ENCODE results near the gene LPP.
"Not testable (repeated sequence)": the region's sequence is repeated elsewhere in the genome, so short reads cannot be mapped to it uniquely, and the experiment has no call there.

The LPP gene

DNA sequence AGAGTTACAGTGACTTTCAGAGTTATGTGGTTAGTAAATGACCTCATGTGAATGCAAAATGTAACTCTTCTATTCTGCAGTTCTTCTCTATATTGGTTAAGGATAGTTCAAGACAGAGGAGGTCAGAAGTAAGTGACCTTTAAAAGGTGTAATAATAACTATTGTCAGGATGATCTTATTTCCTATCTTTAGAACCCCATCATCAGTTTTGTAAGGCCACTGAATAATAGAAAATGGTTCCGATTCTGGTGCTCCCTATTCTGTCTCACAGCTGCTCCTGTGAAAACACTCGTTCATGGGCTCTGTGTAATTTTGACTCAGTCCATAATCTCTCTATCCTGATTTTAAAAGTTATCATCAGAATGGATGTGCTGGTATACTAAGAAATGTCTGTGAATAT lies 463.3 kb downstream of the LPP start:
- DNase-seq (ENCODE audit: low read depth in 2 of 2, low spot score in 1 of 2) = no peak

DNA sequence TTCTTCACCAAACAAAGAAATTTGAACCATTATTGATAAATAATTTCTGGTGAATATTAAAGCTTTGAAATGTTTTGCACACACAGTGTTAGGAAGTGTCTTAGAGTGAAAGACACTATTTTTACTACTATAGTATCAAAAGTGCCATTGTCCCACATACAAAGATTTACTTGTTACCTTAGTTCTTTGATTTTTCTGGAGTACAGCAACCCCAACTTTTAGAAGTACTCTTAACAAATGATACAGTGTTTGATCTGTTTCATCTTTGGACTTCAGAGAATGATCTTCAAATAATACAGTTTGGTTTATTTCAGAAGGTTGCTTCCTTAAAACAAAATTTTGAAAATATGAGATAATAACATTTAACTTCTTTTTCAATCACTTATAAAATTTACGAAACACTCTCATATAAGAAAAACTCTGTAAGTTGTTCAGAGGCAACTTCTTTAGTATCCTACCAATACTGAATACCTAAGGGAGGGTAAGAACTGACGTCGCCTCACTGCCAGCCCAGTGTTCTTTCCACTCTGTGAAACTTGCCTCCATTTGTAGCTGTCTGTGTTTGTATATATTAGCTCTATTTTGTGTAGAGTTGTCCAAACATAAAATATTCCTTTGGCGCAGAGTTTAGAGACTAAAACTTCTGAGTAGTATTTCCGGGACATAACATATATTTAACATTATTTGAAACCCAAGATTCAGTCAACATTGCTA lies 464.2 kb downstream of the LPP start:
- no peak for DNase-seq (ENCODE audit: low read depth in 2 of 2, low spot score in 1 of 2)

DNA sequence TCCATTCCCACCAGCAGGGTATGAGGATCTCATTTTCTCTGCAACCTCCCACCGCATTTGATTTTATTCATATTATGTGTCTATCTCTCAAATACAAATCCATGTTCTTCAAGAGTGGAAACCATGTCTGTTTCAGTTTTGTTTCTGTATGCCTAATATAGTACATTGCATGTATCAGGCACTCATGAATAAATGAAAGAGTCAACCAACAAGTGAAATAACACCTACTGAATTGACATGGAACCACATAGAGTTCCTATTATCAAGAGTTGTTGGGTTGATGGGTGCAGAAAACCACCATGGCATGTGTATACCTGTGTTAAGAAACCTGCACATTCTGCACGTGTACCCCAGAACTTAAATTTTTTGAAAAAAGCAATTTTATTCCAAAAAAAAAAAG lies 466.8 kb downstream of the LPP start:
- no peak for DNase-seq (ENCODE audit: low read depth in 2 of 2, low spot score in 1 of 2)

DNA sequence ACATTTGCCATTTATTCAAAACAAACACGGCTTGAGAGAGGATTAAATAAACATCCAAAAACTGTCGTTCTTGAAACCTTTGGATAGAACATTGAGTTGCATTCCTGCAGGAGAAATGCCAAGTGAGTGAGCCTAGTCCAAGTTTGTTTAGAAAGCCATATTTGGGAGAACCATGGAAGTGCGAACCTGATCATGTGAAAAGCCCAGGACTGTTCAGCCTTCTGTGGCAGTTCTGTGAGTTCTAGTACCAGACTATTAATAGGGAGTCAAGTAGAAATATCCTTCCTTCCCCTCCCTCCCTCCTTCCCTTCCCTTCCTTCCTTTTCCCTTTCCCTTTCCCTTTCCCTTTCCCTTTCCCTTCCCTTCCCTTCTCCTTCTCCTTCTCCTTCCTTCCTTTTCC lies 470.4 kb downstream of the LPP start:
- DNase-seq (ENCODE audit: low read depth in 2 of 2, low spot score in 1 of 2) = no peak

DNA sequence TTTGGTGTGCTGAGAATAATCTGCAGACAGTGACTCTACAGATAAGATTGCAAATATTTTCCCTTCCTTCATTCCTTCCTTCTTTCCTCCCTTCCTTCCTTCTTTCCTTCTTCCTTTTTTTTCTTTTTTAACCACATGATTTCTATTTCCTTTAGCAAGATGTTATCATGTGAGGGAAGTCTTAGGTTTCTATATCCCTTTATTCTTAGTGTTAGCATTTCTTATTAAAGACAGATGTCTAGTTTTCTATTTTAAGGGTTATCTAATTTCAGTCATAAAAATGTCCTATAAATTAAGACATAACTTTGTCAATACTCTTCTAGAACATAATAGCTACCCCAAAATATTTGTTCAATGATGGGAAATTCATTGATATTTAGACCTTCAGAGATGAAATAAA lies 470.9 kb downstream of the LPP start:
- no peak for DNase-seq (ENCODE audit: low read depth in 2 of 2, low spot score in 1 of 2)

DNA sequence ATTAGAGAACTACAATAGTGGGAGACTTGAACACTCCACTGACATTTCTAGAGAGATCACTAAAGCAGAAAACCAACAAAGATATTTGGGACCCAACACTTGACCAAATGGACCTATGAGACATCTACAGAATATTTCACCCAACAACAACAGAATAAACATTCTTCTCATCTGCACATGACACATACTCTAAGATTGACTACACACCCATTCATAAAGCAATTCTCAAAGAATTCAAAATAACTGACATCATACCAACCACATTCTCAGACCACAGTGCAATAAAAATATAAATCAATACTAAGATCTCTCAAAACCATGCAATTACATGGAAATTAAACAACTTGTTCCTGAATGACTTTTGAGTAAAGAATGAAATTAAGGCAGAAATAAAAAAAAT lies 473.7 kb downstream of the LPP start:
- no peak for DNase-seq (ENCODE audit: low read depth in 2 of 2, low spot score in 1 of 2)

DNA sequence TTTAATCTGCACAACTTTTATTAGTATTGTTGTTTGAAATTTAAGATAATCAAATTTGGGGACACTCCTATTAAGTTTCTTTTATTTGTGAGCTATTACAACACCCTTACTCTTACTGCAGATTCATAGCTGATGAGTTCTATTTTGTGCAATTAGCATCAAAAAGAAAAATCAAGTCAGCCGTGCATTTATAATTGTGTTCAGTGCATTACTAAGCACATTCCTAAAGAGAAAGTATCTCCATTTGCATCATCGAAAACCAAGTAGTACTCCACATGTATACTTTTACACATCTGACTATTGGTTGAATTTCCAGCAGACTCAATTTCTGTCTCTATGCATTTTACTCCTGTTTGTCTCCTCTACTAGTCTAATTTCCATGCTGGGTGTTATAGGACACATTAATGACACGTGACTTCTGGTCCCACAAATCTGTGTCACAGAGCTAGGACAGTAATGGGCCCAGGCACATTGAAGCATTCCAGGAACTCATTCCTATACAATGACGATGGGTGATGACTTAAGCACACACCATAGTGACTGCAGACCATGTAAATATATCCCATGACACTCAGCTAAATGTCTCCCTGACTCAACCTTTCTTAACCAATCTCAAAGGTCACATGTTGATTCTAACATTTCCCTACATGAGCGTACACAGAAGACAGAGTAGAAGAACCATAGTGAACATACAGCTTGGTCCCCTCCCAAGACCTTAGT lies 477.5 kb downstream of the LPP start:
- no peak for DNase-seq (ENCODE audit: low read depth in 2 of 2, low spot score in 1 of 2)

DNA sequence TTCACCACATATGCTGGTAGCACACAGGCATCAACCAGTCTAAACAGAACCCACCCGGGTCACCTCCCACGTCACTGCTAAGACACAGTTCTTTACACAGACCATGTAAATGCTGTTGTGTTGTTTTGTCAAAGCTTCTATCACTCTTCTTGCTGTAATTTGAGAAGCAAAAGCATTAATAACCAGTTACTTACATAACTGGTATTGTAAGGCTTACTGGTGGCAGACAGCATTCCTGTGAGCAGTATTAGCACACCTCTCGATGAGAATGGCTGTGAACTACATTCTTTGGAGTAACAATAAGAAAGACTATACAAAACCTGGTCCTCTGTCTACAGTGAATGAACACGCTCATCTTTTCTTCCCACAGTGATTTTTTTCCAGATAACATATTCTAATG lies 479.2 kb downstream of the LPP start:
- no peak for DNase-seq (ENCODE audit: low read depth in 2 of 2, low spot score in 1 of 2)

DNA sequence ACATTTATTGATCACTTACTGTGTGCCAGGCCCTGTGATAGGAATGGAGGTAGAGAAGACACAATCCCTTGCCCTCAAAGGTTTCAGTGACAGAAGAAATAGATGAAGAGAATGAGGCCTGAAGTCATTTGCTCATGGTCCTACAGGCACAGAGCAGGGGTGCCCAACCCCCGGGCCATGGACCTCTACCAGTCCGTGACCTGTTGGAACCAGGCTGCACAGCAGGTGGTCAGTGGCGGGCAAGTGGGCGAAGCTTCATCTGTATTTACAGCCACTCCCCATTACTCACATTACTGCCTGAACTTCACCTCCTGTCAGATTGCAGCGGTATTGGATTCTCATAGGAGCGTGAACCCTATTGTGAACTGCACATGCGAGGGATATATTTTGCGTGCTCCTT lies 480.3 kb downstream of the LPP start:
- DNase-seq (ENCODE audit: low read depth in 2 of 2, low spot score in 1 of 2) = no peak

DNA sequence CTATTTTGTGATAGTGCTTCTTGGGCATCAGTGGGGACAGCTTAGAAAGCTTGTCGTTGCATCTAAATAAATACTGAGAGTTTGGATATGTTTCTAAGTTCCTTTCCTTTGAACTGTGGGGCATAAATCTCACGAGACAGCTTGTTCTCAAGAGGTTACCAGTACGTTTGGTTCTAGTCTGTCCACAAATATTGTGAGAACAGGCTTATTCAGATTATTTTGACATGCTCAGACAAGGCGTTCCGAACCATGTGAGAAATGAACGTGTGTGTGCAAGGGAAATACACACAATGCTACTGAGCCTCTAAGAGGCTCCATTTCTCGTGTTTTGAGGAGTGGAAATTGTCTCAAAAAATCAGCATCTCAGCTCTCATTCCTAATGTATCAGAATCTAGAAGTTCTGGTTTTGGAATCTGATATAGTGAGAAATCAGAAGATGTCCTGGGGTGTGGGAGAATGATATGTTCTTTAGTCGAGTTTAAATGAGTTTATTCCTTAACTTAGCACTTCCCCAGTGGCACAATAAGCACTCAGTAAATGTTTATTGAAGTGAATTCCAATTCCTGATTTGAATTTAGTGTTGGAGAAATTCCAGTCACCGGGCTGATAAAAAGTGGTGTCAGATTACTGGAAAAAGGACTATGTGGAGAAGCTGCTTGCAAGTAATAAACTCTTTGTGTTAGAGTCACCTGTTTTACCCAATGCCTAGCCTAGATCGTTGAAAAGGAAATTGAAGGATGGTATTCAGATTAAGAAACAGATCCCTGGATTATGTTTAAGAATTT lies 481.5 kb downstream of the LPP start:
- DNase-seq (ENCODE audit: low read depth in 2 of 2, low spot score in 1 of 2) = no peak

DNA sequence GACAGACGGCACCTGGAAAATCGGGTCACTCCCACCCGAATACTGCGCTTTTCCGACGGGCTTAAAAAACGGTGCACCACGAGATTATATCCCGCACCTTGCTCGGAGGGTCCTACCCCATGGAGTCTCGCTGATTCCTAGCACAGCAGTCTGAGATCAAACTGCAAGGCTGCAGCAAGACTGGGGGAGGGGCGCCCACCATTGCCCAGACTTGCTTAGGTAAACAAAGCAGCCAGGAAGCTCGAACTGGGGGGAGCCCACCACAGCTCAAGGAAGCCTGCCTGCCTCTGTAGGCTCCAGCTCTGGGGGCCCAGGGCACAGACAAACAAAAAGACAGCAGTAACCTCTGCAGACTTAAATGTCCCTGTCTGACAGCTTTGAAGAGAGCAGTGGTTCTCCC lies 482.3 kb downstream of the LPP start:
- not testable (repeated sequence) for DNase-seq (ENCODE audit: low read depth in 2 of 2, low spot score in 1 of 2)

DNA sequence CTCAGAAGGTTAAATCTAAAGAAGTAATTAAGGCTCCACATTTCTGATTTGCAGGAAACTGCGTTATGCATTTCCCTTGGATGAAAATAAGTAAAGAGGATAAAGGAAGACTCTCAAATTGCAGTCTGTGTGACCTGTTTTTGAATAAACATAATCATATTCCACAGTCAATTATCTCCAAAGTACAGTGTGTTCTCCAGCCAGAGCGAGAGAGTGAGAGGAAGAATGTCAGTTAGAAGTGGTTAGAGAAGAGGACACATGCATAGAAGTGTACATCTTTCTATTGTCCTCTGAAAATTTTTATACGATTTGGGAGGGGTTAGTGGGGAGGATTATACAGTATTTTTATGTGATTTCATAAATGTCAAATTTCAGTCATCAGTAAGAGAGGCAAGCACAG lies 487.1 kb downstream of the LPP start:
- DNase-seq (ENCODE audit: low read depth in 2 of 2, low spot score in 1 of 2) = no peak

DNA sequence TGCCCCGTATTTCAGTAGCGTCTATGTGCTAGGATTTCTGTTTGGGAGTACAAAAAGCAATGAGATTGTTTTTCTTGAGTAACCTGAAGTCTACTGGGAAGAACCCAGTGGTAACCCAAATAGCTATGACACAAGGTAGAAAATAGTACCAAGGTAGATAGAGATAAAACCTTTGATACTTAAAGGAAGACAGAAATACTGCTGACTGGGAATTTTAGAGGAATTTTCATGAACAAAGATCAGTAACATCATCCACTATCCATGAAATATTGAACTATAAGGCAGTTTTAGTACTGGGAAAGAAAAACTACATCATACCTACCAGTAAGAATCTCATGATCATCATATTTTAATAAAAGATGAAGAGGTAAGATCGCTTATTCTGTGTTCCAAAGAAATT lies 489.8 kb downstream of the LPP start:
- no peak for DNase-seq (ENCODE audit: low read depth in 2 of 2, low spot score in 1 of 2)

DNA sequence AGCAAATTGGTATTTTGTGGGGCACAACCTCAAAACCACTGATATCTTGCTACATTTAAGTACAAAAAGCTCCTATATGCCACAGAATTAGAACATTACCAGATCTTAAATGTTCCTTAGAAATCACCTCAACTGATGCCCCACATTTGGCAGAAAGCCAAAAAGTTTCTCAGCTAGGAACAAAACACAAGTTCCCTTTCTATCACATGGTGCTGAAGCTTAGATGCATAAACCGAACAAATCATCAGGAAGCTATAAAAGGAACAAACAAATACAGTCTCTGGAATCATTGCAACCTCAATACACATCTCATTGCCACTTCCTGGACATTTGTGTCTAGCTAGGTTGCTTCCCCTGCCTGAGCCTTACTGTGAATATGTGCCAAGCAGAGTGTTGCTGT lies 492.6 kb downstream of the LPP start:
- DNase-seq (ENCODE audit: low read depth in 2 of 2, low spot score in 1 of 2) = no peak

DNA sequence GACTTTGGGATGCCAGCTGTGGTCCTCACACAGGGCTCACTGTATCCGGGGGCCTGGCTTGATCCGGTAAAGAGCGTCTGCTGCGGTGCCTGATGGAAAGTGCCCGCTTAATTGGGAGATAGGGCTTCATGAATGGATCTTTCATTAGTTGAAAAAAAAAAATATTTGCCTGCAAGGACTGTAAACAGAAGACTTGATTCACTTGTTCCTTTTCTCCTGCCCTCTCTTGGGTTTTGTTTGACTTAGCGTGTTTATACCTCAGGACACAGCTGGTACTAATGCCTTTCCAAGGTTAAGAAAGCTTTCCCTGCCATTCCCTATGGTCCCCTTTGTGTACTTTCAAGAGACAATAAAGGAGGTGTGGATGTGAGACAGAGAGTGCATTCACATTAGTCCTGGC lies 493.3 kb downstream of the LPP start:
- DNase-seq (ENCODE audit: low read depth in 2 of 2, low spot score in 1 of 2) = no peak

DNA sequence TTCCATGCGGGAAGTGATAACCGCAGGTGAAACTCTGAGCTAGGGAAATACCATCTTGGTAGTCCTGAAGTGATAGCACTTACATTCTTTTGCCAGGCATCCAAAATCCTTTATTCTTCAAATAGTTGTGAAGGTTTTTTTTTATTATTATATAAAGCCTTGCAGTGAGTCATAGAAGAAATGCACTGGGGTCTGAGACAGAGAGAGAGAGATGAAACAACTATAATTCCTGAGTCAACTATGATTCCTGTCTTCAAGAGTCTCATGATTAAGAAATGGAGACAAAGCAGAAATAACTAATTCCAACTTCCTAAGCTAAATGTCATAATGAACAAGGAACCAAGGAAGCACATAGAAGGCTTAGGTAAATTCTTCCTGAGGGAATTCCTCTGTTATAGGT lies 495.6 kb downstream of the LPP start:
- DNase-seq (ENCODE audit: low read depth in 2 of 2, low spot score in 1 of 2) = no peak

DNA sequence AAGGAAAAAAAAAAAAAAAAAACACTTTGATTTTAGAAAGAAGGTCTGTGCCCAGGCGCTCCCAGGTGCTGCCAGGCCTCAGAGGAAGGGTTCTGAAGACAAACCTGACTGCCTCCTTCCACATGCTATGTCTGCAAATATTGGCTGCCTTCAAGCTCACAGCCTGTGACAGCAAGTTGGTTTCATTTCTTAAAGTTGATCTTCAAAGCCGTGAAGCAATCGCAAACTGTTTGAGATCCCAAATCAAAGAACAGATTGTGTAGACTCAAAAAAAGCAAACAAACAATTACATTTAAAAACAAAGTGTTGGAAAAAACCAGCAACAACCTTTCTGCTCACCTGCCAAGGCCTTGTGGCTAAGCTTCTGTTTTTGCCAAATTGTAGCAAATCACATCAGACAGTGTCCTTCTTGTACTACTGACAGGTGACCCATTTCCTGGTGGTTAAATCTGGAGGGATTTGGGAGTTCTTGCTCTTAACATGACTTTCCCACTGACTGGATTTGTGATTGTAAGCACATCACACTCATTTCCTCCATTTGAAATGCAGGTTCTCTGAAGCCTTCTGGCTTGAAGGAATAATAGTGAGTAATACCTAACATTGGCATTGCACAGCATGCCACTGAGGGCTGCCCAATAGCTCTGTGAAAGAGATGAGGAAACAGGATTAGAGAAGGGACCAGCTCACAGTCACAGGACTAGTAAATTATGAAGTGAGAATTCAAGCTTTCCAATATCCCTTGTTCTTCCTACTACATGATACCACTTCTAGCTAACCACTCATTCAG lies 502.4 kb downstream of the LPP start:
- no peak for DNase-seq (ENCODE audit: low read depth in 2 of 2, low spot score in 1 of 2)

DNA sequence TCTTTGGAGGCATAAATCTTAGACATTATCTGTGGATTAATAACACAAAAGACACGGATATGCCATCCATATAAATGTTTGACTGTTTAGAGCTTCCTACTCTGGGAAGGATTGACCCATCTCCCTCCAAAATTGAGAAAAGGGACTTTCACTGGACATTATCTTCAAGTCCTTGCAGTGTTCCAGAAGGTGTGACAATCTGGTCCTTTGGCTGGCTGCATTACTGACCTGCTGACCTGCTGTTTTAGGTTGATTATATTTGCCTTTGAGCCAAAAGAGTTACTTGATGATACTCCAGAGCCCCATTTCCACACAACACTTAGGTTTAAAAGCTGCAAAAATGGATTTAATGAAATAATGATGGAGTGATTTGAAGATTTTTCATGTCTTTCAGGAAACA lies 504.6 kb downstream of the LPP start:
- DNase-seq (ENCODE audit: low read depth in 2 of 2, low spot score in 1 of 2) = no peak

DNA sequence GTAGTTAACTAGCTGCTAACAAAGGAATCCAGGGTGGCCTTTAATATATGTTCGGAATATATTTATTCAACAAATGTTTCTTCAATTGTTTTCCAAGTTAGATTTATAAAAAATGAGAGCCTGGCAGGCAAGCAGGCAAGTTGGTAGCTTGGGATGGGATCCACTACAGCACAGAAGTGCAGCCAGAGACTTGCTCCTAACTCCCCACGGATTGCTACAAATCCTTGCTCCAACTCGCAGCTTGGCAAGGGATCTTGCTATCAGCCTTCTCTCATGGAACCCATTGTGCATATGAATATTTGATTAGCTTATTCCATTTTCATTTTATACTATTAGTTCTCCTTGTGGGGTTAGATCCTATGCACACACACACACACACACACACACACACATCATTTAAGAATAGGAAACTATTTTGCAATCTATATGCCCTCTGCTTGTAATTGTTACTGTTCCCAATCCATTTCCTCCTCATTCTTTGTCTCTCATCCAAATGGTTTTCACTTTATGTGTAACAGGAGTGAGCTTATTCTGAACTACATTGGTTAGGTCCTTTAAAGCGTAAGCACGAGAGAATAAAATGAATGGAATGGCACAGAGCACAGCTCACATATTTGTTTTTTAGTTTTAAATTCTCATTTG lies 505.6 kb downstream of the LPP start:
- no peak for DNase-seq (ENCODE audit: low read depth in 2 of 2, low spot score in 1 of 2)

DNA sequence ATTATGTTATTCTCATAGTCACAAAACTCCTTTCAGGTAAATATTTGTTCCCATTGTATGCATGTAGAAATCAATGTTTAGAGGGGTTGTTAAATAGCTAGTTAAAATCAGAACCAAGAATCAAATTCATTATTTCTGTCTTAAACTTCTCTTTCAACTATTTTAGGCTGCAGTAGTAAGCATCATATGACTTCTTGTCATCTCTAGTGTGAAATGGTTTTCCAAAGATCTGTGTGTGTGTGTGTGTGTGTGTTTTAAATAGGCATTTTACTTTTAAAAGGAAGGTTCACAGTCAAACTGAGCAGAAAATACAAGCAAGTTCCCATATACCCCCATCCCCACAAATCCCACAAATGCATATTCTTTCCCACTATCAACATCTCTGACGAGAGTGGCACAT lies 506.5 kb downstream of the LPP start:
- no peak for DNase-seq (ENCODE audit: low read depth in 2 of 2, low spot score in 1 of 2)

DNA sequence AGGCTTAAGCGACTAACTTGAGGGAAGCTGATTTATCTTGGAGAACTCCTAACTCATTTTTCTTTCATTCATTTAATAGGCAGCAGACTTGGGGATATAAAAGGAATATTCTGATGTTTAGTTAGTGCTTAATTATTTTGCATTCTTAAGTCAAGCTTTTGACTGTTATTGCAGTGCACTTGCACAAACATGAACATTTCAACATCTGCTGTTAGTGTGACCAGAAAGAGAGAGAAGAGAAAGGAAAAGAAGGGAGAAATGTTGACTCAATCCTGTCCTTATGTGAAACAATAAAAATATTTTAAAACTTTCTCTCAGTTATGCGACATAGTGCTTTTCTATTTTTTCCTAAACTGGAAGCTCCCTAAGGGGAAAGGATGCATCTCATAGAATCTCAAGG lies 507.8 kb downstream of the LPP start:
- no peak for DNase-seq (ENCODE audit: low read depth in 2 of 2, low spot score in 1 of 2)

All from stimulated activated CD8-positive, alpha-beta memory T cell treated with anti-CD3 and anti-CD28 coated beads, Interleukin-4, amount 100 ng/mL, for 4 hours (primary cell).